HG03558 (cell line): ENCODE results near the gene LIPC.

Experiments
- ATAC-seq: cut with Tn5 transposase; IDR thresholded peaks from one replicate; pipeline ENCODE4 v1.9.1; 2021; ENCODE audit warnings: moderate number of reproducible peaks; ENCODE audit not compliant: unreplicated experiment; ENCODE audit errors: extremely low read depth

LIPC gene

DNA sequence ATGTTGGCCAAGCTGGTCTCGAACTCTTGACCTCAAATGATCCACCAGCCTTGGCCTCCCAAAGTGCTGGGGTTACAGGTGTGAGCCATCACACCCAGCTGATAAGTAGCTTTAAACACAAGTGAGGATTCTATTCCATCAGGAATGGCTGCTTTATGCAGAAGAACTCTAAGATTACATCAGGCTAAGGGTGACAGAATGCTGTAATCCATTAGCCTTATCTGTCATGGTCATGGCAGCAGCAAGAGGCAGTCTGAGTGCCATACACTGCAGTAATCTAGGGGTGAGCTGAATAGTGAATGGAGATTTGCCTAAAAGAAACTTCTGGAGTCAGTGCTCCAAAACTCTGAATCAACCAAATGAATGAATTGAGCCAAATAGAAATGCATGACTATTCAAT is 39.6 kb downstream of the LIPC start:
- no peak for ATAC-seq

DNA sequence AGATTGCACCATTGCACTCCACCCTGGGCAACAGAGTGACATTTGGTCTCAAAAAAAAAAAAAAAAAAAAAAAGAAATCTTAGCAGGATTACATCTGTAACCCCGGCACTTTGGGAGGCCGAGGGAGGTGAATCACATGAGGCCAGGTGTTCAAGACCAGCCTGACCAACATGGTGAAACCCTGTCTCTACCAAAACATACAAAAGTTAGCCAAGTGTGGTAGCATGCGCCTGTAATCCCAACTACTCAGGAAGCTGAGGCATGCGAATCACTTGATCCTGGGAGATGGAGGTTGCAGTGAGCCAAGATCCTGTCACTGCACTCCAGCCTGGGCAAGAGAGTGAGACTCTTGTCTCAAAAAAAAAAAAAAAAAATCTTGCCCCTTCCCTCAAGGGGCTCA is 40.4 kb downstream of the LIPC start:
- no peak for ATAC-seq

DNA sequence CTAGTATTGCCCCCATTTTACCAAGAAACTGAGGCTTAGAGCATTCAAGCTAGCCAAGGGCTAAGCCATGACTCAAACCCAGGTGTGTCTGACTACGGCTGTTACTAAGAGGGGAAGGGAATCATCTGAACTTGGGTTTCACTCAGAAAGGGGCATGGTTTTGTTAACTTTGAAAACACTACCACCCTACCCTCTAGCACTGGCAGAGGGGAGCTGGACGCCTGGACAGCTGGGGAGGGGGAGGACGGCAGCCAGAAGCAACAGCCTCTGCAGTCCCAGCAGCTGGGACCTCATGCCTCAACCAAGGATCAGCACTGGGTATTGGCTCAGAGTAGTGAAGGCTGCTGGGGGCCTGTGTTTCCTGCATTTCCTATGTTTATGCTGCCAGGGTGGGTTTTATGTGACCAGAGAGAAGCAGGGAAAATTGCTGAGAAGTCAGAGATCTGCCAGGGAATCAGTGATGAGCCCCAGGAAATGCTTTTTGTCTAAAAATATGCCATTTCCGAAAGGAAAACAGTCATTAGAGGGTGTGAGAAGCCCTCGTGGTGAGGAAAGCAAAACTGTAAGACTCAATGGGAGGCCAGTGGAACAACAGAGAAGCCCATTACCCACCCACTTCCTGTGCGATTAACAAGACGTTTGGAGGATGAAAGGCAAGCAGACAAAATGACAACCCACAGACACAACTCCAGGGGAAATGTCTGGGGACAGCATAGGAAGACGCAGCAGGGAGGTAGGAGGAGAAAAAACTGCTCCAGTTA is 41.2 kb downstream of the LIPC start:
- ATAC-seq = no peak

DNA sequence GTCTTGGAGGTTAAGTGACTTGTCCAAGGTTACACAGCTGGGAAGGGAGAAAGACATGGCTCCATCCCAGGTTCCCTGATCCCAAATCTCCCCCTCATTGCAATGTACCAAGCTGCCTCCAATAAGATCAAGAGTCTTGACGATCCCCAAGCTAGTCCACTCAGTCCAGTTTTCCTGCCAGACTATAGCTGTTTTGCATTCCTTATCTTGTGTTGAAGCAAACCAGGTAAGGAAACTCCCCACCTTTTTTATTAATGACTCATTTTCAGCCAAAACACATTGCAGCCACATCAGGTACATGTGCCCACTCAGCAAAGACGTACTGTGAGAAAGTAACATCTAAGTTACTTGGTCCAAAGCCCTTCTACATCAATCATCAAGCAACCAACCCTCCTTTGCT is 41.9 kb downstream of the LIPC start:
- ATAC-seq = no peak

DNA sequence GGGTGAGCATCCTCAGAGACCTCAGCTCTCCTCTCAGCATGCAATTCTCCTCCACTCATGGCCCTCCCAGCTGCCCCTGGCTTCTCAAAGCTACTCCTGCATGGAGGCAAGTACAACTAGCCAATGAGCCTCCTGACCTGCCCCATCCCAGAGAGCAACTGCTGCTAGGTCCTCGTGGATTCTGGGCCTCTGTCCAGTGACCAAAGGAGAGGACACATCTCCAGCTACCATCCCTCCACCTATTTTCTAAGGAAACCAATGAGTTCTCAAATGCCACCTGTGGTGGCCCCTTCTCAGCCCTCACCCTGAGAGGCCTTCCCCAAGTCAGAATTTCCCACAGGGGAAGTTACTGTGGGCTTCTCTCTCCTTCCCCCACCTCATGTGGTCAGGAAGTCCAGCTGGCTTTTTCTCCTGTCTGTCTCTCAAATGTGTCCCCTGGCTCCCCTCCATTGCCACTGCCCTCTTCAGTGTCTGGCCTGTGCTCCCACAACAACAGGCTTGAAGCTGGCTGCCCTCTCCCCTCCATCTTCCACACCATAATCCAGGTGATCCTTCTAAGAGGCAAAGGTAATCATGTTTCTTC is 43.0 kb downstream of the LIPC start:
- no peak for ATAC-seq

DNA sequence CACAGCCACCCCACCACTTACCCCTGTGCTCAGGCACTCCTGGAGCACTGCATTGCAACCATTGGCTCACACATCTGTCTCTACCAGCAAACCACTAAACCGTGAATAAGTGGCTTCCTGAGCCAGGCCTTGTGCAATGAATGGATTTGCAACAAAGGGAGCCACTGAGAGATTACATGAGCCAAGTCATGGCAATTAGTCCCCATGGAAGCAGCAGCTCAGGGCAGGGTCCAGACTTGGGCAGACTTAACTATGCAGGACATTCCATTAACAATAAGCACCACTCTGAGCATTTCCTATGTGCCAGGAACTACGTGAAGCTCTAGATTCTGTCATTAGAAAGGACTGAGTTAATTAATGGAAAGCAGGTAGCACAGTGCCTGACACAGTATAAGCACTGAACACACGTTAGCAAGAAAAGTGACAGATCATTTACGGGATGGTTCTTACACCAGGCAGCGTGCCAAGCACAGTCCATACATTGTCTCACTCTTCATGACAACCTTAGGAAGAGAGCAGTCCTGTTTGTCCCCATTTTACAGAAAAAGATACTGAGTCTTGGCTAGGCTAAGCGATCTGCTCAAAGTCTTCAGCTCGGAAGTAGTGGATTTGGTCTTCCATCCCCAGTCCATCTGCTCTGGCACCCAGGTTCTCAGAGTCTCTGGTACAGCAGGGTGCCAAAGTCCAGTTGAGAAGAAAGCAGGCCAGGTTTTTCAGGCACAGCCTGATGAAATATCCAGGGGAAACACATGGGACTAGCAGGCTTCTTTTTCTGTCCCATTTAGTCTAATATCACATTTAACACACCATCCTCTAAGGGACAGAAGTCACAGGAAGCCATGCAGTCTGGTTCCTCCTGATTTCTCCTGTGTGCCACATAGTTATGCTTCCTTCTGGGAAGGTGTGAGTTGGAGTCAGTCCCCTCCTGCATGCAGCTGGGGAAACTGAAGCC is 44.1 kb downstream of the LIPC start:
- ATAC-seq = no peak

DNA sequence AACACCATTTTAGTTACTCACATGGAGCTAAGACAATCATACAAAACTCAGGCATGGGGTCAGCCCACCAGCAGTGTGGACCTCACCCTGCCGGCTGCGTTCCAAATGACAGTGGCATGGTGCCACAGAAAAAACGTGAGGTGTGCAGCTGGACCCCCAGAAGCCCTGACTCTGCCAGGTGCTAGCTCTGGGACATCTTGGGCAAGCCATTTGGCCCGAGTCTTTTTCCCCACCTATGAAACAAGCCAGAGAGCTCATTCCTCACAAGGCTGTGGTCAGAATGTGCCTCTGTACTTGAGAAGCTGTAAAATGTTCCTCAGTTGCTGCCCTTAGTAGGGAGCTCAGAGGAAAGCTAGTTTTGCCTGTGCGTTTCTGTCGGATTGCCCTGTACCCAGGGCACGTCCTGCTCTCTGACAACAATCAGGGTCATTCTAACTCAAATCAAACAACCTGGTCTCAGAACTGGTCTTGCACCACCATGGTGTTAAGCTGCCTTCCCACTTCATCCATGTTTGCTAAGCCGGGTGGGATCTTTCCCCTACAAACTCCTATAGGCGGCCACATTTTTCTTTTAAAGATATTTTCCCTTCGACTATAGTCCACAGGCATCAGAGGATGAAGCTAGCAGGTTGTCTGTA is 44.9 kb downstream of the LIPC start:
- ATAC-seq = no peak

DNA sequence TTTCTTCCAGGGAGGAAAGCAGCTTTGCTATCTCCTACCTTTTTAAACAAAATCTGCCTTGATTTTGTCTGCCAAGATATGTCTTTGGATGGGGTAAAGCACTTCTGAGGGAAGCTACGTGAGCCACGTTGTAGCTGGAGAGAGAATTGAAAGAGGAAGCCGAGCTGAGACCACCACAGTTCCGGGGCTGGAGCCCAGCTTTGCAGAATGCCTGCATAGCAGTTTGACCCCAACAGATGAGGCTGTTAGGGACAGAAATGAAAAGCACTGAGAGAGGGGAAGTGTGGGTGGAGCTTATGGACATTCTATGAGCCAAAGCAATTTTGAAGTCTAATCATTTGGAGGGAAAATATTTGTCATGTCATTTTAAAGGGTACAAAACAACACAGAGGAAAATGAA is 45.4 kb downstream of the LIPC start:
- no peak for ATAC-seq

DNA sequence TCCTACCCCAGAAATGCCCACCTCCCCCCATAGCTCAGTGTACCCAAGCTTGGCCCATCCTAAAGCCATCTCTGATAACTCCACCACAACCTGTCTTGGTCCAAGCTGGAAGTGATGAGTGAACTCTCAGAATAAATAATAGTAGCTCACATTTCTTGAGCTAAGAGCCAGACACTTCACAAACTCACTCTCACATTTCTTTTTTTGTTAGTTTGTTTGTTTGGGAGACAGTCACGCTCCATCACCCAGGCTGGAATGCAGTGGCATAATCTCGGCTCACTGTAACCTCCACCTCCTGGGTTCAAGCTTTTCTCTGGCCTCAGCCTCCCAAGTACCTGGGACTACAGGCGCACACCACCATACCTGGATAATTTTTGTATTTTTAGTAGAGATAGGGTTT is 46.2 kb downstream of the LIPC start:
- ATAC-seq = no peak

DNA sequence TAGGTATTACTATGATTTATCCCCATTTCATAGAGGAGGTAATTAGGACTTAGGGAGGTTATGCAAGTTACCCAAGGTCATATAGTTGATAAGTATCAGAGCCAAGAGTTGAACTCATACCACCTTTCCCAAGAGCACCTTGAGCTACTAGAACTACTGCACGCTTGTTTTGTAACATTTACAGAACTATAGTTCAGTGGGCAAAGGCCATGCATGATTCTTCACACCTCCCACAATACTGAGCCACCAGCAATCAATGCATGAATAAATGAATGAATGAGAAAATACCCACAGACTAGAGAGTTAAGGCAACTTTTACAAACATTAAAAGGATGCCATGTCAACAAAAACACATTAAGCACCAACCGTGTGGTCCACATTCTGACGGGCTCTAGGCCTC is 46.8 kb downstream of the LIPC start:
- ATAC-seq = no peak

DNA sequence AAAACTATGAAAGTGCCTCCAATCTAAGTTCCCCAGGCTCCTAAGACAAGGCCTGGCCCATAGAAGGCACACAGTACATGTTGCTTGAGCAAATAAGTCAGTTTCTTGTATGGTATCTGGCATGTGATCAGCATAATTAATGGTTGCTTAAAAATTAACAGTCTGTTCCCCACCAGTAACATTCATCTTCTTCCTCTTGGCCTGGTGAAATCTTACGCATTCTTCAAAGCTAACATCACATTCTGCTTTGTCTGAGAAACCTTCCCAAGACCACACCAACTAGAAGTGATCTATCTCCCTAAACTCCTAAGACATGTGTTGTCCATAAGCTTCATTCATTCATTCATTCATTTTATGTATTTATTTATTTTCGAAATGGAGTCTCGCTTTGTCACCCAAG is 48.1 kb downstream of the LIPC start:
- ATAC-seq = no peak

DNA sequence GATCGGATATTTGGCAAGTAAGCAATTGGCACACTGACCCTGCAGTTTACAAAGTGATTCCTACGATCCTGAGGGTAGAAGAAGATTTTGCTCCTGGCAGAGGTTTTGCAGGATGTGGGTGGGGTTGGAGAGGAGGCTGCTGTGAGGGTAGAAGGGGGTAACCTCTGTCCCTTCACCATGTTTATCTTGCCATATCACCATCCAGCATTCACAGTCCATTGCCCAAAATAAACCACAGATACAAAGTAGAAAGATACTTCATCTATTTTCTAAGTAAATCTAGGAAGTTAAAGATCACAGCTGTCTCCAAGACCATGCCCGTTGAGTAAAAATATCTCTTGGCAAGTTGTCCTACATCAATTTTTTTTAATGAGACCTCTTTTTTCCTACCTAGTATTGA is 51.6 kb downstream of the LIPC start:
- no peak for ATAC-seq

DNA sequence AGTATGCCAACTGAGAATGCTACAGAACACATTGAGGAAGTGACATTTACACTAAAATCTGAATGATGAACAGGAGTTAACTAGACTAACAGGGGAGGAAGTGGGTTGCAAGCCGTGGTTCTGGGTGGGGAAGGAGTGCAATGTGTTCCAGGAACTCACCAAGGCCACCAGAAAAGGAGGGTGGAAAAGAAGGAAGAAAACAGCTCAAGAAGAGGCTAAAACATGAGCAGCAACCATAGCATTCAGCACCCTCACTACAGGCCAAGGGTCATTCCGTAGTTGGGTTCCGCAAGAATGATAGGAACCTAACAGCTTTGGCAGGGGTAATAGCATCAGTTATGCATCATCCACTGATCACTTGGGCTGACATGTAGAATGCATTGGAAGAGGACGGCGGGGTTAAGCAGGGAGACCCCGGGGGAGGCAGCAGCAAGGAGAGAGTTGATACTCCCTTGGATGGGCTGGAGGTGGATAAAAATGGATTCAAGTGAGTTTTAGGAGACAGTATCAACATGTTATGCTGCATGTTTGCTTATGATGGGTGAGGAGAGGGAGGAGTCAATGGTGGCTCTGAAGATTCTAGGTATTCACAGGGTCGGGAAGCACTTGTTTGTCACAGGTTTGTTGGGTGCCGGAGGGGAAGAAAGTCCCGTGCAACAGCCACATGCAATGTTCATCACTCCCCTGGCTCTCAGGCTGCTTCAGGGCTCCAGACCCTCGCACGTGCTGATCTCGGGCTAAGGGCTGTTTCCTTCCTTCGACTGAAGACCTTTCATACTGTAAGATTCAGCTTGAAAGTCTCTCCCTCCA is 53.2 kb downstream of the LIPC start:
- ATAC-seq = no peak

DNA sequence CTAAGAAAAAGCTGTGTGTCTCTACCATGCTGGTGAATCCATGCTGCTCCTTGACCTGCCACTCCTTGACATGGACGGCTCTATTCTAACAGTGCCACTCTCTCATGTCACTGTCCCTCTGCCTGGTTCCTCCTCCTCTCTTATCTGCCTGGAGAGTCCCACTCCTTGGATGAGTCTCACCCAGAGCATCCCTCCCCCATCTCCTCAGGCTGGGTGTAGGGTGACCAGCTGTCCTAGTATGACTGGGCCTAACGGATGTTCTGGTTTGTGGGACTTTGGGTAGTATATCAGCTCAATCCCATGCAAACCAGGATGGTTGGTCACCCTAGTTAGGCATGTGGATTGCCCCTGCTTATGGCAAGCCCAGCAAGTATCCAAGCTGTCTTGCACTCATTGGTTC is 54.3 kb downstream of the LIPC start:
- no peak for ATAC-seq

DNA sequence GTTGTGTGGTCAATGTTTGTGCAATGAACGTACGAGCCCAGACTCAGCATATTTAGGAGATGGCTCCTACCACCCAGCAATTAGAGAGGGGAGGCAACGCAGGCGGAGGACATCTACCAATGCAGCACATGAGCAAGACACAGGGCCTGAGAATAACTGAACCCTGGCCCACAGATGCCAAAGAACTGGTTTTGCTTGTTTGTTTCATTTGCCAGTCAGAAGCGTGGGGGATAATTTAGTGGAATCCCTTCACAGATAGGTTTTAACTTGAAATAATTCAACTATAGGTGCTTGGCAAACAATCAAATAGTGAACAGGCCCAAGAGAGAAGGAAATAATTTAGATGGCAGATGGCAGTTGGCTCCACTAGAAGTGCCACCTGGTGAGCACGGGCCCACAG is 54.8 kb downstream of the LIPC start:
- no peak for ATAC-seq

DNA sequence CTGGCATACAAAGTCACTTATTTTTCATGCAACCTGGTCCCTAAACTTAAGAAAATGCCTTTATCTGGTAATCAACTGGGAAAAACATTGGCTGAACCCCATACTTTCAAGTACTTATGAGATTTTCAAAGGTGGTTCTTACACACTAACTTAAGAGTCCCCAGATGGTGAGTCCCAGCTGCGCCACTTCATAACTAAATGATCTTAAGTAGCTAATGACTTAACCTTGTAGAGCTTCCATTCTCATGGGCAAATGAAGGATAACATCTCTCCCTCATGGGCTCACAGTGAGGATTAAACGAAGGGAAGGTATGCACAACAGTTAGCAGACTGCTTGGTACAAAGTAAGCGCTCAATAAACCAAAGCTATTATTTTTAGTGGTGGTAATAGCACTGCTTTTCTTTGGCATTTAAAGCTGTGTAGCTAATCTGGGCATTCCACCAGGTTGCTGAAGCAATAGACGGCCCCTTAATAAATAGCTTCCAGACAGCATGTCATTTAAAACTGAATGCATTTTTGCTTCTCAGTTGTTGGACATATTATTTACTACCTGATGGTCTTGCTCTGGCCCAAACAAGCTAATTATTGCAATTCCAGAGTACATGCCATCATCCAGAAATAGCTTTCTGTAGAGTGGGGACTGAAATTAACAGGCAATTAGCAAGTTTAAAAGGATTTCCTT is 55.4 kb downstream of the LIPC start:
- no peak for ATAC-seq

DNA sequence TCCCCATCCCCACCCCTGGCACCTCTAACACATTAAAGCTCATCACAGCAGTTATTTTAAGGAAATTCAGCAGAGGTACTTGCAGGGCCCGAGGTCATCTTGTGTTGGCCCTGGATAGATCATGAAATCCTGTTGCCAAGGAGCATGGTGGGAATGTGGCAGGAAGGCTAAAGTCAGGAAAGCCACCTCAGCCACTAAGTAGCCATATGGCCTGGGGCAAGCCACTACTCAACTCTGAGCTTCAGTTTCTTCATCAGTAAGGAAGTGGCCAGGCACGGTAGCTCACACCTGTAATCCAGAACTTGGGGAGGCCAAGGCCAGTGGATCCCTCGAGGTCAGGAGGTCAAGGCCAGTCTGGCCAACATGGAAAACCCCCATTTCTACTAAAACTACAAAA is 55.9 kb downstream of the LIPC start:
- ATAC-seq = no peak

DNA sequence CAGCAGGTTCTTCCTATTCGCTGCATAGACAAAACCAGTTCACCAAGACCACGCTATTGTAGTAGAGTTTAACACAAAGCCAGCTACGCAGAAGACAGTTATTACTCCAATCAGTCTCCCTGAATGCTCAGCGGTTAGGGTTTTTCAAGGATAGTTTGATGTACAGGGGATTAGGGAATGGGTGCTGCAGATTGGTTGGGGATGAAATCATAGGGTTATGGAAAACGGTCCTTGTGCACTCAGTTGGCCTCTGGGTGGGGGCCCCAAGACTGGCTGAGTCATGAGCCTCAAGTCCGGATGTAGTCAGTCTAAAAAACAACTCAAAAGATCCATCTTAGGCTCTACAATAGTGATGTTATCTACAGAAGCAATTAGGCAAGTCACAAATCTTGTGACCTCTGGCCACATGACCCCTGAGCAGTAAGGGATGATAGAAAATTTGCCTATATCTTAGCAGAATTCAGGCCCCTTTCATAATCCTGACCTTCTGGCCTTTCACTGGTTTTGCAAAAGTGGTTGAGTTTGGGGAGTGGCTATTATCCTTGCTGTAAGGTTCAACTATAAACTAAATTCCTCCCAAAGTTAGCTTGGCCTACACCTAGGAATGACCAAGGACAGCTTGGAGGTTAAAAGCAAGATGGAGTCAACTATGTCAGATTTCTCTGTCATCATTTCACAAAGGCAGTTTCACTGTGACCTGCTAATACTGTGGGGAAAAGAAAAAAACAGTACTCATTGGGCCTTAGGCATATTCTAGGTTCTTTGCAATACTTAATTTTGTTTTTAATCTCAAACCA is 57.7 kb downstream of the LIPC start:
- no peak for ATAC-seq
